ENCODE data around the gene TPBGL. TPM values are rescaled to one million over a fixed set of nuclear protein-coding genes. Genes with fewer than 3 reads are reported as not detected.

The TPBGL gene
- total RNA-seq, 1 experiment from 2014 or later, result 2.7 TPM

- DNase-seq (ENCODE audit: low read depth, low spot score), result no peak
- in situ Hi-C loops (cut with HindIII; ENCODE audit: low pct_unique_long_range_greater_than_20kb, low sequenced_read_pairs), result no loop called here
Measured at GRCh38 chr11:75276186-75276585, 35.6 kb downstream of the TPBGL start.

- in situ Hi-C loops (cut with HindIII; ENCODE audit: low pct_unique_long_range_greater_than_20kb, low sequenced_read_pairs), result no loop called here
- no peak for DNase-seq (ENCODE audit: low read depth, low spot score)
Measured at GRCh38 chr11:75276686-75277085, 36.1 kb downstream of the TPBGL start.

- in situ Hi-C loops (cut with HindIII; ENCODE audit: low pct_unique_long_range_greater_than_20kb, low sequenced_read_pairs), result no loop called here
- DNase-seq (ENCODE audit: low read depth, low spot score), result no peak
Measured at GRCh38 chr11:75277211-75277805, 36.7 kb downstream of the TPBGL start.

DNA sequence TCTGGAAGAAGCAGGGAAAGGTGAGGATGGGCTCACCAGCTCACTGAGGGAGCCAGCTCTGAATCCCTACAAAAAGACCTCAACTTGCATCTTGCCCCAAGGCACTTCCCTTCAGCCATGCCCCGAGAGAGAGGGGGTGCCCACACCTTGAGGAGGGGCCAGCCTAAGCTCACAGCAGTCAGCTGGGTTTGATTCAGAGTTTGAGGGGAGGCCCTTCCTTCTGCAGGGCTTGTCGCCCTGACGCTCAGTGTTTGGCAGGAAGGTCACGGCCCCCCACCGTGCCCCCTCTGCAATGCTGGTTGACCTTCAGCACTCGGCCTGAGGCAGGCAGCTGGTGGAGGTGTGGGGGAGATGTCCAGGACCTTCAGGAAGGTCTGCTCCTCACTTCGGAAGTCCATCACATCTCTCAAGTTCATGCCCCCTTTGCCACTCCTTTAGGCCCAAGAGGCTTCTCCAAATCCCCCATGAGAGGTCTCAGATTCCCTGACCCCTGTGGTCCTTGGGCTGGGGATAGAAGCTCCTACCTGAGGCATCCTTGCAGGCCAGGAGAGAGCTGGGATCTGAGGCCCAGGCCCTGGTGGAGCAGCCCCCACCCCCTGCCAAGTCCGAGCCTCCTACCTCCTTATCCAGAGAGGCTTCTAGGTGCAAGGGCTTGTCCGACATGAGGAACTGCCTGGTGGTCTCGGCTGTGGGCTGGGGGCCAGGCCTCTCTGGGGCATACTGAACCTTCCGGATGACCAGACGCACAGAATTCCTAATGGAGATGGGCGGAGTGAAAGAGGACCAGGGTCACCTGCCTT lies 37.6 kb downstream of the TPBGL start:
- in situ Hi-C loops (cut with HindIII; ENCODE audit: low pct_unique_long_range_greater_than_20kb, low sequenced_read_pairs), result no loop called here

DNA sequence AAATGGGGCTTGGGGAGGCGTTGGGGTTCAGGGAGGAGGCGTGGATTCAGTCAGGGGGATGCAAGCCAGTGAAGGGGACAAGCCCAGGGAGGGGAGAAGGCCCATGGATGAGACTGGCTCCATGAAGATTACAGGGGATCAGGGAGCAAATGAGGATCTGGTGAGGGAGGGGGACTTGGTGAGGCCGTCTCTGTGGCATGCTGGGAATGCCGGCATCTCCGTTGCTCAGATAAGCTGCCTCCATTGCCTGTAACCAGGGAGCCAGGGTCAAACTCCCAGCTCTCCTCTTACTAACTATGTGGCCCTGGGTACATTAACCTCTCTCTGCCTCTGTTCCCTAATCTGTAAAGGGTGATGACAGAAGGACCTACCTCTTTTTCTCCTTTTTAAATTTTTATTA lies 38.7 kb downstream of the TPBGL start:
- DNase-seq (ENCODE audit: low read depth, low spot score), result no peak
- in situ Hi-C loops (cut with HindIII; ENCODE audit: low pct_unique_long_range_greater_than_20kb, low sequenced_read_pairs), result no loop called here

More for the DNA sequence above, 37.6 kb downstream of the TPBGL start:
- DNase-seq (ENCODE audit: low read depth, low spot score), result no peak

- peak; percentile 86 for DNase-seq (ENCODE audit: low read depth, low spot score)
- in situ Hi-C loops (cut with HindIII; ENCODE audit: low pct_unique_long_range_greater_than_20kb, low sequenced_read_pairs), result no loop called here
Measured at GRCh38 chr11:75280227-75280701, 39.7 kb downstream of the TPBGL start.

DNA sequence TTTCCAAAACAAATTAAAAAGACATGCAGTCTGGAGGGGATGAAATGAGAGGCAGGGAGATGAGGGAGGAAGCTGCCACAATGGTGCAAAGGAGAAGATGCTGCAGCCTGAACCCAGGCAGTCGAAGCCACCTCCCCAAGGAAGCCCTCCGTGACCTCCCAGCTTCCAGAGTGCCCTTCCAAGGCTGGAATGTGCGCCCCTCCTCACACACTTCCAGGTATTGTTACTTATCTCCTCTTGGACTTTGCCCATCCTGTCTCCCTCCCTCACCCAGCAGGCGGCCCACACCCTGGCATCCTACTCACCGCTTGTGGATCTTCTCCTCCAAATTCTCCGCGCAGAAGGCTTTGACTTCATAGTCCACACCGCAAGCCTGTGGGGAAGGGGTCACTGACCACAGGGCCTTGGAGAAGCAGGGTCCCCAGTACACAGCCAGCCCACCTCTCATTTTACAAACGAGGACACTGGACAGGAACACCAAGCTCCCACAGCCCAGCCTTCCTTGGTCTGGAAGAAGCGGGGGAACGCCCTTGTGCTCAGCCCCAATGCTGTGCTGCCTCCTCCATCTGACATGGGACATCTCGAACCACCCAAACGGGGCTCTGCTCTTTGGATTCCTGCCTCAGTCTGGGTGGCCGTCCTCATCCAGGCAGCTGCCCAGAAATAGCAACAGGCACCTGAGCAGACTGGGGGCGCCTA lies 40.3 kb downstream of the TPBGL start:
- in situ Hi-C loops (cut with HindIII; ENCODE audit: low pct_unique_long_range_greater_than_20kb, low sequenced_read_pairs), result no loop called here
- DNase-seq (ENCODE audit: low read depth, low spot score), result no peak

DNA sequence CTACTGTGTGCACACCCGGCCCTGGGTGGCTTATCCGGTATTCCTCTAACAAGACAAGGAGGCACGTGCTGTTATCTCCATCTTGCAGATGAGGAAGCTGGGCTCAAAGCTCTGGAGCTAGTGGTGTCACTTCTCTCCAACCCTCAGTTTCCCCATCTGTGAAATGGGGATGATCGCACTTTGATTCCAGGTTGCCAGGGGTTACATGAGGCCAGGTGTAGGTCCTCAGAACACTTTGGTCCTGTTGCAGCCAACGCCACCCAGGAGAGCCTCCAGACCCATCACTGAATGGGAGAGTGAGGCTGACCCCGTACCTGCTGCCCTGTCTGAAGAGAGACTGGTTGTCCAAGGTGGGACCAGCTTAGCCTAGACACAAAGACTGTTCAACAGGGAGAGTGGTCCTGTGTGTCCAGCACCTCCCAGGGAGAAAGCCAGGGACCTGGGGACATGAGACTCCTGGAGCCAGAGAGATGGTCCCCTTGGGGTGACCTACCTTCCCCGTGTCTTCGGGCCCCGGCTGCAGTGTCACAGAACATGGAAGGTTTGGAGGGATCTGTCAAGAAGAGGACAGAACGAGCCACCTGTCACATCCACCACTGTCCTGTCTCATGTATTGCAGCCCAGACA lies 41.0 kb downstream of the TPBGL start:
- no peak for DNase-seq (ENCODE audit: low read depth, low spot score)
- in situ Hi-C loops (cut with HindIII; ENCODE audit: low pct_unique_long_range_greater_than_20kb, low sequenced_read_pairs), result no loop called here

DNA sequence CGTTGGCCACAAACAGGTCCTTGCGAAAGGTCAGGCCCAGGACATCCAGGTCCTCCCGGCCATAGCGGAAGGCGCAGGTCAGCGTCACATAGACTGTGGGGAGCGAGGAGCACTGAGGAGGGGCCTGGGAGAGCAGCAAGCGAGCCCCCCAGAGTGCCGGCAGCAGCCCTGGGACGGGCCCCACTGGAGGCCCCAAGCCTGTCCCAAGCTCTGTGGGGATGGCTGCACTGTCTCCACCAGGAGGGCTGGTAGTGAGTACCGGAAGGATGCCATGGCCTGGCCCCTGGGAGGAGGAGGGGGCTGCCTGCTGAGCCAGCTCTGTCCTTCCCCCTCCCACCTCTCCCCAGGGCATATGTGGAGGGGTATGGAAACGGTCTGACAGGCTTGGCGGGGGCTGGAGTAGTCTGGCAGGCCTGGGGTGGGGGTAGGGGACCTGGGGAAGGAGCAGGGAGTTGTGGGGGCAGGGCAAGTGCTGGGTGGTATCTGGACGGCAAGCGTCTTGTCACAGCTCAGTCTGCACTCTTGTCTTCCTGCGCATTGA lies 42.9 kb downstream of the TPBGL start:
- in situ Hi-C loops (cut with HindIII; ENCODE audit: low pct_unique_long_range_greater_than_20kb, low sequenced_read_pairs), result no loop called here
- DNase-seq (ENCODE audit: low read depth, low spot score), result no peak

DNA sequence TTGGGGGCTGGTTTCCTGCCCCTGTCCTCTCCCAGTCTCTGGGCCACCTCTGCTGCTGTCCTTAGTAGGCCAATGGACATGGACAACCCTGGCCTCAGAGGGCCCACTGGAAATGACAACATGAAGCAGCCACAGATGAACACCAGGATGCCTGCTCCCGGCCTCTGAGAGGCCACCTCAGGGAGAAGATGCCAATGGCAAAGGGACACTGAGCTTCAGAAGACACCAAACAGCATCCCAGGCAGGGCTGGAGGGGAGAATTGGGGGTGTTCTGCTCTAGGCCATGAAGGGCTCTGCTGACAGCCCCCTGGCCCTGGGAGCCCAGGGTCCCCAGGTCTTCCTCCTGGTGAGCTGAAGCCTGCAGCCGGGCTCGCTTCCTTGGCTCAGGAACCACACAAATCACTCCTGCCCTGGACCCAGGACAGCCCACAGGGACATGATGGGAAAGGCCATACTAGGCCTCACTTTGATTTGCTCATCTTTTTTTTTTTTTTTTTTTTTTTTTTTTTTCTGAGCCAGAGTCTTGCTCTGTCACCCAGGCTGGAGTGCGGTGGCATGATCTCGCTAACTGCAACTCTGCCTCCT lies 45.3 kb downstream of the TPBGL start:
- in situ Hi-C loops (cut with HindIII; ENCODE audit: low pct_unique_long_range_greater_than_20kb, low sequenced_read_pairs), result no loop called here
- DNase-seq (ENCODE audit: low read depth, low spot score), result no peak

- DNase-seq (ENCODE audit: low read depth, low spot score), result no peak
- in situ Hi-C loops (cut with HindIII; ENCODE audit: low pct_unique_long_range_greater_than_20kb, low sequenced_read_pairs), result no loop called here
Measured at GRCh38 chr11:75286826-75287465, 46.4 kb downstream of the TPBGL start.

DNA sequence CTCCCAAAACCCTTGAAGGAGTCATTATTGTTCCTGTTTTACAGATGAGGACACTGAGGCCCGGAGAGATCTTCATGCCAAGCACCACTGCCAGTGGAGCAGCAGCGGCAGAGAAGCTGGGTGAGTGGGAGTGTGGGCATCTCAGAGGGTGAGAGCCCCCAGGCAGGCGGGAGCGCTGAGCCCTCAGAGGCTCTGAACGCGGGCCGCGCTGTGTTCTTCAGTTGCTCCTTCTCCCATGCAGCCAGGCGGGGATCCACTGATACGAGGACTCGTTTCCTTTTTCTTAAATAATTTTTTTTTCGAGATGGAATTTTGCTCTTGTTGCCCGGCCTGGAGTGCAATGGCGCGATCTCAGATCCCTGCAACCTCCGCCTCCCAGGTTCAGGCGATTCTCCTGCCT lies 47.0 kb downstream of the TPBGL start:
- in situ Hi-C loops (cut with HindIII; ENCODE audit: low pct_unique_long_range_greater_than_20kb, low sequenced_read_pairs), result no loop called here
- DNase-seq (ENCODE audit: low read depth, low spot score), result no peak

GRCh38 chr11:75289511-75289760 lies 48.9 kb downstream of the TPBGL start:
- DNase-seq (ENCODE audit: low read depth, low spot score), result no peak
- in situ Hi-C loops (cut with HindIII; ENCODE audit: low pct_unique_long_range_greater_than_20kb, low sequenced_read_pairs), result no loop called here

- in situ Hi-C loops (cut with HindIII; ENCODE audit: low pct_unique_long_range_greater_than_20kb, low sequenced_read_pairs), result no loop called here
- no peak for DNase-seq (ENCODE audit: low read depth, low spot score)
Measured at GRCh38 chr11:75289919-75290318, 49.3 kb downstream of the TPBGL start.

DNA sequence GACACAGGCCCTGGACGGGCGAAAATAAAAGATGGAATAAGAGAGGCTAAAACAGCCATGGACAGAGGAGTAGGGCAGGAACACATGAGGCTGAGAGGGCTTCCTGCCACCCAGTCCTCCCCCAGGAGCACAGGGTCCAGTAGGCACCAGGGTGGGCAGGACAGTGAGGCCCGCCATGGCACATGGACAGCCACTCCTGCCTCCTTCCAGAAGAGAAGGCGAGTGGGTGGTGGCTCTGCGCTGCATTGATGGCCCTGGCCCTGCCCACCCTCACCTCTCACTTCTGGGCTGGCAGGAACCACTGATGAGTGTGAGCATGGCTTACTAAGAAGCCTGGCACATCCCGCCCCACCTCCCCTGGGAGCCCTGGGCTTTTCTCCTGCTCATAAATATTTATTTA lies 51.2 kb downstream of the TPBGL start:
- in situ Hi-C loops (cut with HindIII; ENCODE audit: low pct_unique_long_range_greater_than_20kb, low sequenced_read_pairs), result no loop called here
- DNase-seq (ENCODE audit: low read depth, low spot score), result no peak

GRCh38 chr11:75292943-75293342 lies 52.4 kb downstream of the TPBGL start:
- in situ Hi-C loops (cut with HindIII; ENCODE audit: low pct_unique_long_range_greater_than_20kb, low sequenced_read_pairs), result no loop called here
- DNase-seq (ENCODE audit: low read depth, low spot score), result no peak
